ENCODE results near the gene CRLF1. TPM values are rescaled to one million over a fixed set of nuclear protein-coding genes. Genes with fewer than 3 reads are reported as not detected.

The CRLF1 gene
- total and polyA plus RNA-seq, 2 of the 8 experiments (the other 6 are each of a cell fraction or from before 2014, with no cell fraction given): 7.2 to 10.3 TPM

DNA sequence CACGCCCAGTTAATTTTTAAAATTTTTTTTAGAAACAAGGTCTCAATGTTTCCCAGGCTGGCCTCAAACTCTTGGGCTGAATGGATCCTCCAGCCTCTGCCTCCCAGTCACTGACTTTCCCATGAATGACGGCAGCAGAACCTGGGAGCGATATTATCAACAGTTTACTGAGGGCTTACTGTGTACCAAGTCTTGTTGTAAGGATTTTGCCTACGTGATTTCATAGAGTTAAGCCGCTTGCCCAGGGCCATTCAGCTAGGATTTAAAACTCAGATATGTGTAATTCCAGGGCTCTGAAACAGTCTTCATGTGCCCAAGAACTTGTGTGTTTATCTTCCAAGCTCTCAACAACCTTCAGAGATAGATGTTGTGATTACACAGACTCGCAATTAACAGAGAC lies 55.0 kb downstream of the CRLF1 start:
- no peak overlapping the region for H3K14ac ChIP-seq (ENCODE audit: insufficient read length)
- no peak for DNase-seq (ENCODE audit: low read depth in 1 of 2, low spot score in 2 of 2)
- no peak overlapping the region for H4K5ac ChIP-seq (ENCODE audit: insufficient read length, low read depth, low read length)
- POLR2A ChIA-PET (ENCODE audit: partially characterized antibody): interaction anchor here (0.9 kb wide), 1 partner anchor 14 kb away, joined by 3 read pairs; no protein-coding TSS in a partner anchor
- CTCF ChIA-PET (ENCODE audit: partially characterized antibody): interaction anchor here (0.6 to 2.1 kb wide), 10 partner anchors 13 to 624 kb away, joined by 3 to 8 read pairs (median 4); partner anchors contain the start of gene REX1BD
- TF ChIP-seq GTF2F1 (IDR thresholded peaks at IDR 0.05; ENCODE audit: borderline replicate concordance, low read depth, low read length) (no peak), EP300 (IDR thresholded peaks at IDR 0.05; ENCODE audit: borderline replicate concordance in 1 of 2, low read depth in 2 of 2, low read length in 2 of 2) (no peak), RFX5 (IDR thresholded peaks at IDR 0.05; ENCODE audit: borderline replicate concordance, low read depth, low read length) (no peak), CEBPB (IDR thresholded peaks at IDR 0.05; ENCODE audit: low read depth, low read length) (no peak), ZNF274 (IDR thresholded peaks at IDR 0.05; ENCODE audit: borderline replicate concordance, extremely low read depth, low read length) (no peak), SIX5 (IDR thresholded peaks at IDR 0.05; ENCODE audit: low read depth, low read length) (no peak), SP4 (IDR thresholded peaks at IDR 0.05; ENCODE audit: low read length) (no peak), RAD21 (IDR thresholded peaks at IDR 0.05 in 1 of 2, conservative IDR thresholded peaks at IDR 0.05 in 1 of 2; ENCODE audit: low read depth in 2 of 2, low read length in 2 of 2) (no peak), ASH2L (IDR thresholded peaks at IDR 0.05; ENCODE audit: low read length) (no peak), HDAC2 (IDR thresholded peaks at IDR 0.05; ENCODE audit: borderline replicate concordance in 1 of 2, low read depth in 2 of 2, low read length in 2 of 2) (no peak), EGR1 (IDR thresholded peaks at IDR 0.05; ENCODE audit: borderline replicate concordance, low read depth, low read length) (no peak), CBX5 (IDR thresholded peaks at IDR 0.05; ENCODE audit: low read depth, low read length) (no peak), TBP (IDR thresholded peaks at IDR 0.05; ENCODE audit: low read depth, low read length) (no peak)
- H2AK5ac ChIP-seq (ENCODE audit: low read depth, low read length): no peak overlapping the region
- H4K20me1 ChIP-seq (replicated peaks in 1 of 2; ENCODE audit: control insufficient read depth in 1 of 2, insufficient read depth in 2 of 2, low read length in 2 of 2): no peaks in the 10 kb centered on the region
- H3K23me2 ChIP-seq (ENCODE audit: low read depth, low read length): no peaks in the 10 kb centered on the region
- H2AFZ ChIP-seq (ENCODE audit: low read length): no peak overlapping the region
- H3K27ac ChIP-seq (ENCODE audit: low read depth, low read length): no peak overlapping the region
- H2BK15ac ChIP-seq (ENCODE audit: low read length): no peak overlapping the region
- H3K4me3 ChIP-seq (ENCODE audit: extremely low read depth in 1 of 4, insufficient read depth in 2 of 4, low read depth in 3 of 4, low read length in 4 of 4): no peak overlapping the region
- H3K4me1 ChIP-seq (replicated peaks in 1 of 4; ENCODE audit: control insufficient read depth in 3 of 4, insufficient read depth in 4 of 4, low read length in 3 of 4): no peaks in the 10 kb centered on the region
- no peak overlapping the region for H3K23ac ChIP-seq (ENCODE audit: insufficient read length)
- H3K27me3 ChIP-seq (replicated peaks in 1 of 4; ENCODE audit: control insufficient read depth in 3 of 4, extremely low read depth in 1 of 4, insufficient read depth in 3 of 4, low read length in 3 of 4): no peaks in the 10 kb centered on the region
- no peak overlapping the region for H2BK5ac ChIP-seq (ENCODE audit: low read depth, low read length)
- no peaks in the 10 kb centered on the region for H3K36me3 ChIP-seq (ENCODE audit: control insufficient read depth in 2 of 4, insufficient read depth in 4 of 4, low read length in 3 of 4)
- FAIRE-seq: no peak
- H2BK120ac ChIP-seq (replicated peaks; ENCODE audit: low read depth, low read length): no peak overlapping the region
- H4K91ac ChIP-seq (replicated peaks; ENCODE audit: insufficient read length, low read length): no peak overlapping the region
- no peak overlapping the region for H2BK20ac ChIP-seq (ENCODE audit: low read length)
- H3K79me2 ChIP-seq (ENCODE audit: control insufficient read depth in 1 of 2, insufficient read depth in 2 of 2, low read length in 2 of 2): no peaks in the 10 kb centered on the region
- H3K18ac ChIP-seq (ENCODE audit: extremely low read depth, low read length): no peak overlapping the region
- no peak overlapping the region for H2BK12ac ChIP-seq (ENCODE audit: low read depth, low read length)
- no peaks in the 10 kb centered on the region for H3K79me1 ChIP-seq (ENCODE audit: low read depth, low read length)
- whole genome bisulfite sequencing, 2 experiments (ENCODE audit: extremely low coverage in 1 of 2, insufficient coverage in 1 of 2, insufficient read length in 1 of 2, insufficient replicate concordance in 2 of 2, low coverage in 1 of 2, low lambda C conversion rate in 2 of 2, missing lambda C conversion rate in 1 of 2): 88% methylated on average over 6 of the region's 6 CpGs; no CpG with 5 or more reads in 1 of the 2 experiments
- H3K9ac ChIP-seq (replicated peaks in 1 of 4; ENCODE audit: extremely low read depth in 1 of 4, low read depth in 3 of 4, low read length in 3 of 4): no peak overlapping the region
- H3K4me2 ChIP-seq (ENCODE audit: insufficient read depth in 1 of 2, low read depth in 2 of 2, low read length in 2 of 2): no peak overlapping the region
- H3K56ac ChIP-seq (replicated peaks; ENCODE audit: insufficient read length, low read depth, low read length): no peak overlapping the region
- no peak overlapping the region for H3K4ac ChIP-seq (replicated peaks; ENCODE audit: insufficient read length, low read depth, low read length)
- no peak overlapping the region for H4K8ac ChIP-seq (ENCODE audit: extremely low read depth, insufficient read depth, low read length)
- H3K9me3 ChIP-seq (ENCODE audit: insufficient read depth in 2 of 2, low read depth in 1 of 2, low read length in 1 of 2): no peaks in the 10 kb centered on the region

Data from H1 (cell line).